NCI-H446 treated with DMSO at 0.1 percent for 48 hours (cell line): ENCODE measurements around the gene DOCK6.
"Not testable (repeated sequence)": the region's sequence is repeated elsewhere in the genome, so short reads cannot be mapped to it uniquely, and the experiment has no call there.

Experiments
- DNase-seq: peaks from one replicate; lab custom pipeline; 2025; lab: John Stamatoyannopoulos, UW

The DOCK6 gene

DNA sequence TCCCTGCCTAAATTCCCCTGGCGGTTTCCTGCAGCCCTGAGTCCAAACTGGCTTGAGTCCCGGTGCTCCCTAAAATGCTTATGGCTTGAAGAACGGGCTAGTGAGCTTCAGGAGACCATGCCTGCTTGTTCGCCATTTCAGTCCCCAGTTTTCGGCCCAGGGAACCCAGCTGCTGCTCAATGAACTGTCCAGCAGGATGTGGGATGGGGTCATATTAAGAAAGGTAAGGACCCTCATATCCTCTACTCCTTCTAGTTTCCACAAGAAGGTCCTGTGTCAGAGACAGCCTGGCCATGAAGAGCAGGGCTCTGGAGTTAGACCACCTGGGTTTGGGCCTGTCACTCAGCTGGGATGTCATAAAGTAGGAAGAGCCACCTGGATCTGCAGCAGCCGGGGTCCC lies 89.7 kb downstream of the DOCK6 start:
- DNase-seq, result no peak

DNA sequence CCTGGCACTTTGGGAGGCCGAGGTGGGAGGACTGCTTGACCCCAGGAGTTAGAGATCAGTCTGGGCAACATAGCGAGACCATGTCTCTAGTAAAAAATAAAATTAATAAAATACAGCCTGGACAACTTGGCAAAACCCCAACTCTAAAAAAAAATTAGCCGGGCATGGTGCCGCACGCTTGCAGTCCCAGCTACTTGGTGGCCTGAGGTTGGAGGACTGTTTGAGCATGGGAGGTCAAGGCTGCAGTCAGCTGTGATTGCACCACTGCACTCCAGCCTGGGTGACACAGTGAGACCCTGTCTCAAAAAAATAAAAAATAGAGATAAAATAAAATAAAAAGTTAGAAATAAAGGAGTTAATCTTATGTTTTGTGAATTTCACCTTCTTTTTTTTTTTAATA lies 91.2 kb downstream of the DOCK6 start:
- no peak for DNase-seq

DNA sequence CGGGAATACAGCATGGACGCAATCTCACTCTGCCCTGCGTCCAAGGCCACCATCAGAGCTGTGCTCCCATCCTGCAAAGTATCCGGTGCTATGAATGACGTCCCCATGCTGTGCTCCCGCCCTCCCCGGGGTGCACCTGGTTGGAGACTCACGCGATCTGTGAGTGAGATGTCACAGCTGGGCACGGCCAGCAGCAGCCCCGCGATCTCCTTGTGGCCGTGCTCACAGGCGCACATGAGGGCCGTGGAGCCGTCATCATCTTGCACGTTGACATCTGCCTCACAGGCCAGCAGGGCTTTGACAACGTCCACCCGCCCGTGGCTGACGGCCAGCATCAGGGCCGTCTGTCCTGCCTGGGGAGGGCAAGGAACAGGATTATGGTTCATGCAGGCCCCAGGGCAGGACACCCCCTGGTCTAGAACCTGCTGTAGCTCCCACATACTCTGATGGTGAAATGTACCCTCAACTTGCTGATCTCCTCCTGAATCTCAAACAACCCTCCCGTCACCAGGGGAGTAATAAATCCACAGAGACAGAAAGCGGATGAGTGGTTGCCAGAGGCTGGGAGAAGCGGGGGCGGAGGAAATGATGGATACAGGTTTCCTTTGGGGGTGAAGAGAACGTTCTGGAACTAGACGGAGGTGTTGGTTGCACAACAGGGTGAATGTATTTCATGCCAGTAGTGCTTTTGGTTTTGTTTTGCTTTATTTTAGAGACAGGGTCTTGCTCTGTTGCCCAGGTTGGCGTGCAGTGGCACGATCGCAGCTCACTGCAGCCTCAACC lies 92.2 kb downstream of the DOCK6 start:
- no peak for DNase-seq

DNA sequence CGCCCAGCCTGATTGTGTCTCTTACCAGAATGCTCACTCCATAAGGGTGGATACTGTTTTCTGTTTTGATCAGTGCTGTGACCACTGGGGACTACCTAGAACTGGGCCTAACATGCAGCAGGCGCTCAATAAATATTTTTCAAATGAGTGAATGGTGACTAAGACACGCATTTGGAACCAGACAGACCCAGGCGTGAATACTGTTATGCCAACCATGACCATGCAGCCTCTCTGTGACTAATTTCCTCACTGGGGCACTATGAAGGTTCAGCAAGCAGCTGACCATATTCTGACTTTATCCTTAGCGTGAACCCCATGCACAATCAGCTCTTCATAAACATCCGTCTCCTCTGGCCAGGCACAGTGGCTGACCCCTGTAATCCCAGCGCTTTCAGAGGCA lies 93.8 kb downstream of the DOCK6 start:
- no peak for DNase-seq

DNA sequence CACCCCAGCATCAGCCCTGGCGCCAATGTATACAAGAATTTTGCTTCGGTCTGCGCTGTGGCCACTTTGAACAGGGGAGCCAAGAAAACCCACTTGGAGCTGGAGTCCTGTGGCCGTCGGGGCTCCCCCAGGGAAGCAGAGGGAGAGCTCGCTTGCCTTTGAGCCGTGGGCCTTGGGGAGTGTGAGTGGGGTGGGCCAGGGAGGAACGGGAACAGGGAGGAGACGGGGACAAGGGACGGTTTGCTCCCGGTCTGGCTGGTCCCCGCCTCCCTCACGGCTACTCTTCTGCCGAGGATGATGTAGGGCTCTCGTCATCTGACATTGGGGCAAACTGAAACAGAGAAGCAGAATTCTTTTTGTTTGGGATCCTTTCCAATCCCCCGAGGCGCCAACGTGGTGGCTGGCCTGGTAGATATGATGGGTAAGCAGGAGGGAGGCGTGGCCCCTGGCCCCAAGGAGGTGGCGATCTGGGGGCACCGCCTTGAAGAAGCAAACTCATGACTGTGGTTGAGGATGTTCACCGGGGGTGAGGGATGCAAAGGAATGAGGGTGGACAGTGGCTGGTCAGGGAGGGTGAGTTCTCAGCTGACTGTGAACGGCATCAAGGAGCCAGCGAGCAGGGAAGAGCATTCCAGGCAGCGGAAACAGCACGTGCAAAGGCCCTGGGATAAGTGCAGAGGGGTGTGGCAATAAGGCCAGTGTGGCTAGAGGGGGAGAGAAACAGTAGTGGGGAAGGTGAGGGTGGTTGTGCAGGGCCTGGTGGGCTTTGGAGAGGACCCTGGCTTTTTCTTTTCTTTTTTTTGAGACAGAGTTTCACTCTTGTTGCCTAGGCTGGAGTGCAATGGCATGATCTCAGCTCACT lies 95.8 kb downstream of the DOCK6 start:
- DNase-seq, result no peak

DNA sequence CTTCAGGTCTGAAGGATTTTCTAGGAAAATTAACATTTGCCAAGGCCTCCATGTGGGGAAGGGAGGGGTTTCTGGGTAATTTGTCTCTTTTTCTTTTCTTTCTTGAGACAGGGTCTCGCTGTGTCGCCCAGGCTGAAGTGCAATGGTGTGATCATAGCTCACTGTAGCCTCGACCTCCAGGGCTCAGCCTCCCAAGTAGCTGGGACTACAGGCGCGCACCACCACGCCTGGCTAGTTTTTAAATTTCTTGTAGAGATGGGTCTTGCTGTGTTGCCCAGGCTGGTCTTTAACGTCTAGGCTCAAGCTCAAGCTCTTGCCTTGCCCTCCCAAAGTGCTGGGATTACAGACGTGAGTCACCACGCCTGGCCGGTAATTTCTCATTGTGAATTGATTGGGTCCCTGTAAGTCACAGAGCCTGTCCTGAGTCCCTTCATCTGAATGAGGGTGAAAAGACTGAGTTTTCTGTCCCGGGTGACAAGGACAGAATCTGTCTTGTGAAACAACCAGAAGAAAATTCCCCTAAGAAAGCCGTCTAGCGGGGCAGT lies 96.8 kb downstream of the DOCK6 start:
- no peak for DNase-seq

DNA sequence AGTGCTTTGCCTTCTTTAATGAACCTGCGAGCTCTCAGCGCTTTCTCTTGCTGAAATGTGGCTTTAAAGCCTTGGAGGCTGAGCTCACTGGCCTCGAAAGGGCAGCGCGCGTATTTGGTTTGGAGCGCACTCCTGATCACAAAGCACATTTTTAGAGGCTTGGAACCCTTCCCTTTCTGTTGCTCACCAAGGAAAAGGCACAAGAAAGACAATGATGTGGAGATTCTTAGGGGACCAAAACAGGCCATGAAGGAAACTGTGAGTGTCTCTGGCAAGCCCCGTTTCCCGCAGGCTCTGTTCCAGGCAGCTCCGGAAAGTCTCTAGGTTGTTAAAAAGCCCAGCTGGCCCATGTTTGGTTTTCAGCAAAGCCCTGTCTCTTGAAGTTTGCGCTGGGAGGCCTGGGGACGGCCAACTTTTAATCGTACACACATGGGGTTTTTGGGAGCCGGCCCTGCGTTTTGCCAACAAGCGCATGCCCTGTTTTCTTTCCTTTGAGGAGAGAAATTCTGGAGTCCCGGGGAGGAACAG lies 97.4 kb downstream of the DOCK6 start:
- peak; percentile 43 for DNase-seq

DNA sequence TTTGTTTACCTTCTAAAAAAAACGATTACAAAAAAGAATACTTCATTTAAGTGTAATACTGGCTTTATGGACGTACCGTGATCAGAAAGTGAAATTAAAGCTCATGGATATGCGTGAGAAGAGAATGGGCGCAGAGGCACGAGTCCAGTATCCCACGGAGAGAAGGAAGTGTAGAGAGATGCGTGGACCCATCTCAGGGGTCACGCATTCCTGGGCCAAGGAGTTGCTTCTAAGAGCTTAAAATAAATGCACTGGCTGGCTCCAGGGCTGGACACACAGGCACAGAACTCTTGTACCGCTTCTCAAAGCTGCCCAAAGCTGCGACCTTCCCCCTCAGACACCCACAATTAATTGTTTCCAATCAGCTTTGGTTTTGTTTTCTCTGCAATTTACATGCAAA lies 98.0 kb downstream of the DOCK6 start:
- DNase-seq, result no peak

DNA sequence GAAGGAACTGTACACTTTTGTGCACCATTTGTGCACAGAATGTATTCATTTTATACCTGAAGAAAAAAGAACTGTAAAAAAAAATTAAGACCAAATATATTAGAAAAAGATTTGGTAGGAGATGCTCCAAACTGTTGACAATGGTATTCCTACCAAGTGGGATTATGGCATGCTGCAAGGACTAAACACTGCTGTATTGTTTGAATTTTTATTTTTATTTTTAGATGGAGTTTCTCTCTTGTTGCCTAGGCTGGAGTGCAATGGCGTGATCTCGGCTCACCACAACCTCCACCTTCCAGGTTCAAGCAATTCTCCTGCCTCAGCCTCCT lies 101.9 kb downstream of the DOCK6 start:
- not testable (repeated sequence) for DNase-seq

DNA sequence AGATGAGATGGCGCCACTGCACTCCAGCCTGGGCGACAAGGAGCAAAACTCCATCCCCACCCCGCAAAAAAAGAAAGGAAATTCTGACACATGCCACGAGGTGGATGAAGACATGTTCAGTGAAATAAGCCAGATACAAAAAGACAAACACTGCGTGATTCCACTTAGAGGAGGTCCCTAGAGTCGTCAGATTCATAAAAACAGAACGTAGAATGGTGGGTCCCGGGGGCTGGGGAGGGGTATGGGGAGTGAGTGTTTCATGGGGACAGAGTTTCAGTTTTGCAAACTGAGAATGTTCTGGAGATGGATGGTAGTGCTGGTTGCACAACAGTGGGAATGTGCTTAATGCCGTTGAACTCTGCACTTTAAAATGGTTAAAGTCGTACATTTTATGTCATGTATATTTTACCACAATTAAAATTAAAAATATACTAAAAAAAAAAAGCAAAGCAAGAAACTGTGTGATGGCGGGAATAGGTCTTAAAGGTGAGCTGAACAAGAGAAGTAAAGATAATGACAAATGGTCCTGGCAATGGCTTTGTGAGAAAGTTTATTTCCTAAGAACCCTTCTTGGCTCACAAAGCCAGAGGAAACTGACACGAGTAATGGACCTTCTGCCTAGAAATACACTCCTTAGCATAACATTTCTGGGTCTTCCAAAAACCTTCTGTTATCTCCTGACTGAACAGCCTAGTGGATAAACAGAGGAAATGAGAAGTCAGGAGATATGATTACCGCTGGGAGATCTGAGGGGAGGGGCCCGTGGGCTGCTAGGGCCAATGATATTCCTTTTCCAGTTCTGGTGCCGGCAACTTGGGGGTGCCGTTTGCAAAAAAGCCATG lies 102.5 kb downstream of the DOCK6 start:
- DNase-seq, result no peak

DNA sequence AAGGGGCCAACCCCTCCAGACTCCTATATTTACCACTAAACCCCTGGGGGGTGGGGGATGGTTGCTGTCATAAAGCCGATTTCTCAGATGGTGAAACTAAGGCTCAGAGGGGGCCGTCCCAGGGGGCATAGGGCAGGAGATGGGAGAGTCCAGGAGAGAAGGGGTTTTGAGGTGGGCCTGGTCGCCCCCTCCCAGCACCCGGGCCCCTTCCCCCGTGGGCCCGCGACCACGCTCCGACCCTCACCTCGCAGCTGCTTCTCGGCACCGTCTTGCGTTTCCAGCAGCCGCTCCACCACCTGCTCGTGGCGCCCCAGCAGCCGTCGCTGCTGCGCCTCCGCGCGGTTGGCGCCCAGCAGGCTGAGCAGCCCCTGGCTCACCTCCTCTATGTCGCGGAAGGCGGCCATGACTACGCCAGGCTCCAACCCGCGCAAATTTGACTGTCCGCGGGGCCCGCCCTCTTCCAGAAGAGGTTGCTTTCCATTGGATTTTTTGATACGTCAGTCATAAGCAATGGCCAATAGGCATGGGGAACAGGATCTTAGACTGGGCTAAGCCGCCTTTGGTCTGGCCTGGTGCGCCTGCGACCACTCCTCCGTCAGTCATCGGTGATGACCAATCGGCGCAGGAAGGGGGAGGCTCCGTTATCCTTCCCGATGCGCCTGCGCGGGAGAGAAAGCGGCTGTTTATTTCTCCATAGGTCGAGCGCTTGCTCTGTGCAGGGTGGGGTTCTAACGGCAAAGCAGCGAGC lies 106.8 kb downstream of the DOCK6 start, which contains the start of gene SPC24:
Gene SPC24 (minus strand): TSS at position 410 of the 748 bp plus-strand sequence. CDS start 6 bp downstream, at position 404.
- DNase-seq, result peak; percentile 99

DNA sequence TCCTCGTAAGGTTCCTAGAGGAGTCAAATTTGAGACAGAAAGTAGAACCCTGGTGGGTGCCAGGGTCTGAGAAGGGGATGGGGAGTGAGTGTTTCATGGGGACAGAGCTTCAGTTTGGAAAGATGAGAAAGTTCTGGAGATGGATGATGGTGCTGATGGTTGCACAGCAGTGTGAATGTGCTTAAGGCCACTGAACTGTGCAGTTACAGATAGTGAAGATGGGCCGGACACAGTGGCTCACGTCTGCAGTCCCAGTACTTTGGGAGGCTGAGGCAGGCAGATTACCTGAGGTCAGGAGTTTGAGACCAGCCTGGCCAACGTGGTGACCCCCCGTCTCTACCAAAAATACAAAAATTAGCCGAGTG lies 107.7 kb downstream of the DOCK6 start:
- no peak for DNase-seq

DNA sequence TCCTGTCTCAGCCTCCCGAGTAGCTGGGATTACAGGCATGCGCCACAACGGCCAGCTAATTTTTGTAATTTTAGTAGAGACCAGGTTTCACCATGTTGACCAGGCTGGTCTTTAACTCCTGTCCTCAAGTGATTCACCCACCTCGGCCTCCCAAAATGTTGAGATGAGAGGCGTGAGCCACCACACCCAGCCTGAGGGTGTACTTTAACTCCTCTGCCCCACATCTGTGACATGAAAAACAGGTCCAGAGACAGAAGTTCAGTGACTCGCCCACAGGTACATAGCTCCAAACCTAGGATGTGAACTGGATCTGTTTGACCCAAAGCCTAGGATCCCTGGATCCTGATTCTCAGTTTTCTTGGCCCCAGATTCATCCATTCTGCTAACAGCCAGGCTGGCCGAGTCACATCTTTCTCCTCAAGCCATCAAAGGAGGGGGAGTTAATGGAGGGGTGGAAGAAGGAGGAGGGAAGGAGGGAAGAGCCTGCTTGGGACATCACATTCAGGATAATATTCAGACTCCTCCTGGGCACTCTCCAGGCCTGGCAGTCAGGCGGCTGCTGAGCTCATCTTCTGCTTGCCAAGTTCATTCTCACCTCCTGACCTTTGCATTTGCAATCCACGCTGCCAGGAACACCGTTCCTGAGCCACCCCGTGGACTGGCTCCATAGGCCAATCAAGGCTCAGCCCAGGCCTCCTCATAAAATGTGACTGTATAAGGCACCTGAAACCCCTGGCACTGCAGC lies 109.8 kb downstream of the DOCK6 start:
- peak; percentile 40 for DNase-seq

DNA sequence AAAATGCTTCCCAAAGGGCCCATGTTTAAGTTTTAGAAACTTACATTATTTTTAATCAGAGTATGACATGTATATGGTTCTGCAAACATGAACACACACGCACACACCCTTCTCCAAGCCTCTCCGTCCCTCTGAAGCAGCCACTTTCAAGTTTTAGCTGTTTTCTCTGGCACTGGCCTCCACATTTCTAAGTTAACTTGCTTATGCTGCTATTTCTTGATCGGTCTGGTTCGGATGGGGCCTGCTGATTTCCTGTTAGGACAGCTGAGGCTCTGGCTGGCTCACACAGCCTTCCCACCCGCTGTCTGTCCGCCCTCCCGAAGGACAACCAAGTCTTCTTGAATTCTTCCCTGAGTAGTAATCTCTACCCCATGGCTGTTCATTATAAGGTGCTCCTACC lies 111.1 kb downstream of the DOCK6 start:
- no peak for DNase-seq
